ENCODE data around the gene BCL2L1. TPM values are rescaled to one million over a fixed set of nuclear protein-coding genes. Genes with fewer than 3 reads are reported as not detected.

Gene BCL2L1
- polyA plus RNA-seq, 1 donor from 2014 or later, result 125 TPM

GRCh38 chr20:31759836-31760518, 37.3 kb upstream of the BCL2L1 start:
- H3K36me3 ChIP-seq (ENCODE audit: insufficient read depth, low read length), result no peaks in the 10 kb centered on the region
- H3K9ac ChIP-seq (ENCODE audit: low read length), result no peak overlapping the region
- no peak overlapping the region for H2AFZ ChIP-seq (ENCODE audit: low read depth, low read length)
- no peak overlapping the region for H3K4me3 ChIP-seq (ENCODE audit: low read length)
- H3K79me2 ChIP-seq (replicated peaks; ENCODE audit: insufficient read depth, low read length), result peaks cover 8% of the 10 kb centered on the region
- TF ChIP-seq TAF1 (IDR thresholded peaks at IDR 0.05; ENCODE audit: low read depth) (no peak), MXI1 (conservative IDR thresholded peaks at IDR 0.05; ENCODE audit: poor library complexity, severe bottlenecking) (no peak), POLR2AphosphoS5 (IDR thresholded peaks at IDR 0.05) (no peak), SMC3 (conservative IDR thresholded peaks at IDR 0.05; ENCODE audit: poor library complexity) (no peak), EZH2 (IDR thresholded peaks at IDR 0.05; ENCODE audit: borderline replicate concordance, insufficient read depth, low read length, poor library complexity, severe bottlenecking) (no peak)
- H3F3A ChIP-seq (ENCODE audit: insufficient read depth, low read length, poor library complexity, severe bottlenecking), result no peaks in the 10 kb centered on the region
- no peaks in the 10 kb centered on the region for H3K27me3 ChIP-seq (ENCODE audit: insufficient read depth, low read depth, low read length)
- no peaks in the 10 kb centered on the region for H3K9me3 ChIP-seq (ENCODE audit: low read length)
- H3K9me2 ChIP-seq (ENCODE audit: insufficient read depth, low read length), result no peaks in the 10 kb centered on the region
- no peak overlapping the region for H3K4me2 ChIP-seq (ENCODE audit: low read length)
- H3K27ac ChIP-seq (ENCODE audit: low read length), result no peak overlapping the region
- H4K20me1 ChIP-seq (ENCODE audit: insufficient read depth), result no peaks in the 10 kb centered on the region

GRCh38 chr20:31758991-31759390, 36.3 kb upstream of the BCL2L1 start:
- TF ChIP-seq REST (IDR thresholded peaks at IDR 0.05; ENCODE audit: borderline replicate concordance), result no peak
- no peak for TF ChIP-seq SMC3 (conservative IDR thresholded peaks at IDR 0.05; ENCODE audit: poor library complexity)
- no peak for TF ChIP-seq MXI1 (conservative IDR thresholded peaks at IDR 0.05; ENCODE audit: poor library complexity, severe bottlenecking)
- no peak for TF ChIP-seq EP300 (conservative IDR thresholded peaks at IDR 0.05; ENCODE audit: poor library complexity, severe bottlenecking)
- no peak for TF ChIP-seq EZH2 (IDR thresholded peaks at IDR 0.05; ENCODE audit: borderline replicate concordance, insufficient read depth, low read length, poor library complexity, severe bottlenecking)
- TF ChIP-seq TAF1 (IDR thresholded peaks at IDR 0.05; ENCODE audit: low read depth), result no peak
- TF ChIP-seq RAD21 (conservative IDR thresholded peaks at IDR 0.05), result no peak
- no peak for TF ChIP-seq POLR2AphosphoS5 (IDR thresholded peaks at IDR 0.05)
- TF ChIP-seq CTCF (IDR thresholded peaks at IDR 0.05; ENCODE audit: poor library complexity, severe bottlenecking), result no peak
- H3K27ac ChIP-seq (ENCODE audit: low read length), result no peak overlapping the region
- no peak overlapping the region for H3K9ac ChIP-seq (ENCODE audit: low read length)
- no peaks in the 10 kb centered on the region for H3K36me3 ChIP-seq (ENCODE audit: insufficient read depth, low read length)
- H3K79me2 ChIP-seq (replicated peaks; ENCODE audit: insufficient read depth, low read length), result peaks cover 13% of the 10 kb centered on the region
- H3K27me3 ChIP-seq (ENCODE audit: insufficient read depth, low read depth, low read length), result no peaks in the 10 kb centered on the region
- no peaks in the 10 kb centered on the region for H3K9me3 ChIP-seq (ENCODE audit: low read length)
- H2AFZ ChIP-seq (ENCODE audit: low read depth, low read length), result no peak overlapping the region
- no peaks in the 10 kb centered on the region for H4K20me1 ChIP-seq (ENCODE audit: insufficient read depth)
- no peaks in the 10 kb centered on the region for H3F3A ChIP-seq (ENCODE audit: insufficient read depth, low read length, poor library complexity, severe bottlenecking)
- H3K9me2 ChIP-seq (ENCODE audit: insufficient read depth, low read length), result no peaks in the 10 kb centered on the region
- no peak overlapping the region for H3K4me3 ChIP-seq (ENCODE audit: low read length)
- H3K4me2 ChIP-seq (ENCODE audit: low read length), result no peak overlapping the region
